NCI-H128 (cell line): ENCODE results near the gene RAB1B.
"Not testable (repeated sequence)": the region's sequence is repeated elsewhere in the genome, so short reads cannot be mapped to it uniquely, and the experiment has no call there.

Source experiments
- DNase-seq: peaks from one replicate; lab custom pipeline; 2025; ENCODE audit not compliant: unreplicated experiment; lab: John Stamatoyannopoulos, UW

RAB1B gene

DNA sequence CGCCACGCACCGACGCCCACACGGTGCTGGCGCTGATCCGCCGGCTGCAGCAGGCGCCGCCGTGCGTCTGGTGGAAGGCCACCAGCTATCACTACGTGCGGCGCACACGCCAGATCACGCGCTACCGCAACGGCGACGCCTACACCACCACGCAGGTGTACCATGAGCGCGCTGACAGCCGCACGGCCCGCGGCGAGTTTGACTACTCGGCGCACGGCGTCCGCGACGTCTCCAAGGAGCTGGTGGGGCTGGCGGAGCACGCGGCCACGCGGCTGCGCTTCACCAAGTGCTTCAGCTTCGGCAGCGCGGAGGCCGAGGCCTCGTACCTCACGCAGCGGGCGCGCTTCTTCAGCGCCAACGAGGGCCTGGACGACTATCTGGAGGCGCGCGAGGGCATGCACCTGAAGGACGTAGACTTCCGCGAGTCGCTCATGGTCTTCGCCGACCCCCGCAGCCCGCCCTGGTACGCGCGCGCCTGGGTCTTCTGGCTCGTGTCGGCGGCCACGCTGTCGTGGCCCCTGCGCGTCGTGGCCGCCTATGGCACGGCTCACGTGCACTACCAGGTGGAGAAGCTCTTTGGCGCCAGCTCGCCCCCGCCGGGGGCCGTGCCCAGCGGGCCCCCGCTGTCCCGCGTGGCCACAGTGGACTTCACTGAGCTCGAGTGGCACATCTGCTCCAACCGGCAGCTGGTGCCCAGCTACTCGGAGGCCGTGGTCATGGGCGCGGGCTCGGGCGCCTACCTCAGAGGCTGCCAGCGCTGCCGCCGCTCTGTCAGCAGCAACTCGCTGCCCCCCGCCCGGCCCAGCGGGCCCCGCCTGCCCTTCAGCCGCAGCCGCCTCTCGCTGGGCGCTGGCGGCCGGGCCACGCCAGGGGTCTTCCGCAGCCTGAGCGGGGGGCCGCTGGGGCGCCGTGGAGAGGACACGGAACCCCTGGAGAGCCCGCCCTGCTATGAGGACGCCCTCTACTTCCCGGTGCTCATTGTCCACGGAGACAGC lies 26.5 kb downstream of the RAB1B start:
- DNase-seq = no peak

DNA sequence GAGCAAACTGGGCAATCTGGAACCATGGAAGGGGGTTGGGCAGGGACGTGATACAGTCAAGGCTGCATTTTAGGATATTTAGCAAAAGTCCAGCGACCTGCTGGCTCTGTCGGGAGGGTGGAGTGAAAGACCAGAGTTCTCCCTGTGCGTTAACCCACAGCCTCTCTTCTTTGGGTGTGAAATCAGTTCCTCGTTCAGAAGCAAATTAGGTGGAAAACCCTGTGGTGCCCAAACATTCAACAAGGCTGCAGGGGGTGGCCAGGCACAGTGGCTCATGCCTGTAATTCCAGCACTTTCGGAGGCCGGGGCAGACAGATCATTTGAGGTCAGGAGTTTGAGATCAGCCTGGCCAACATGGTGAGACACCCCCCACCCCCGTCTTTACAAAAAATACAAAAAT lies 29.2 kb downstream of the RAB1B start:
- no peak for DNase-seq

DNA sequence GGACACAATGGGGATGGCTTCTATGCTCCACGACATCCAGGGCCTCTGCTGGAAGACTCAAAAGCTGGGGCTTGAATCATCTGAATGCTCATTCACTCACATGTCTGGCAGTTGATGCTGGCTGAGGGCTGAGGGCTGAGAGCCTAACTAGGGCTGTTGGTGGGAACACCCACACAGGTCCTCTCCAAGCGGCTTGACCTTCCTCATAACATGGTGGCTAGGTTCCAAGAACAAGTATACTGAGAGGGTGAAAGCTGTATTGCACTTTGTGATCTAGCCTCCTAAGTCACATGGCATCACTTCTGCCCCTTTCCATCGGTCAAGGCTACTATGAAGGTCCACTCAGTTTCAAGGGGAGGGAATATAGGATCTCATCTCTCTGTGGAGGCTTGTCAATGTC lies 30.7 kb downstream of the RAB1B start:
- no peak for DNase-seq

DNA sequence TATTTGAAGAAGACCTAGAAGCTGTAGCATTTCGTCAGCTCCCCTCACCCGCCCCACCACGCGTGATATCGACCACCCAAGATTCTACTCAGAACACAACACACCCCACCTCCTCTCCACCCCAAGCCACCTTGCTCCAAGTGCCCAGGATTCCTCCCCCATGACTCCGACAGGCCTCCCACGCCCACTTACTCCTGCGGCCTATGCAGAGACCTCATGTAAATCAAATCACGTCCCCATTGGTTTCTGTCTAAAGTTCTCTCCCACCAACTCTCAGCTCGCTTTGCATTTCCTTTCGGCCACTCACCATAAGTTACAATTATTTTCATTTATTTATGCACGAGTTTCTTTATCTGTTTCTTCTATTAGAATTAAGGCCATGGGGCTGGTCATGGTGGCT lies 34.2 kb downstream of the RAB1B start:
- no peak for DNase-seq

DNA sequence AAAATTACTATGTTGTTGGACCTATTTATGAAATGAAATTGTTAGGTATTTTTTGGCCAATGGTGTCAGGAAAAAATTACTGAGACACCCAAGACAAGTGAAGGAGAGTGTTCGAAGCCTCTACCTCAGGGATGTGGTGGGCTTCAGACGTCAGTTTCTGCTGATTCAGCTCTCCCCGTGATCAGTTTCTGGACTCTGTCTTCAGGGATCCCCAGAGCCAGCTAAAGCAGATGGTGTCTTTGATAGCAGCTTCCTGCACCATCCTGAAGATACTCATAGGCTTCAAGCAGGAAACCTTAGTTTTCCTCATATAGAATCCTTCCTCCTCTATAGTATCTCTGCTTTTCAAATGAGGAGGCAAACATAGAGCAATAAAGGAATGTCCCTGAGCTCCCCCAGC lies 41.0 kb downstream of the RAB1B start:
- DNase-seq = no peak

DNA sequence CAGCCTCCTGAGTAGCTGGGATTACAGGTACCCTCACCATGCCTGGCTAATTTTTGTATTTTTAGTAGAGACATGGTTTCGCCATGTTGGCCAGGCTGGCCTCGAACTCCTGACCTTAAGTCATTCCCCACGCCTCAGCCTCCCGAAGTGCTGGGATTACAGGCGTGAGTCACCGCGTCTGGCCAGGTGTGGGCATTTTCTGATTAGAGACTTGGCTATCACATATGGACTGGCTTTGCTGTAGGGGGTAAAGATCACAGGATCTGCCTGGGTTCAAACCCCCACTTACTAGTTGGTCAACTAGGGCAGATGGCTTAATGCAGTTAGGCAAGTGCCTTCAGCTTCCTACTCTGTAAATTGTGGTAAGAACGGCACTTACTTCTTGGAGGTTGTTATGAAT lies 41.9 kb downstream of the RAB1B start:
- no peak for DNase-seq

DNA sequence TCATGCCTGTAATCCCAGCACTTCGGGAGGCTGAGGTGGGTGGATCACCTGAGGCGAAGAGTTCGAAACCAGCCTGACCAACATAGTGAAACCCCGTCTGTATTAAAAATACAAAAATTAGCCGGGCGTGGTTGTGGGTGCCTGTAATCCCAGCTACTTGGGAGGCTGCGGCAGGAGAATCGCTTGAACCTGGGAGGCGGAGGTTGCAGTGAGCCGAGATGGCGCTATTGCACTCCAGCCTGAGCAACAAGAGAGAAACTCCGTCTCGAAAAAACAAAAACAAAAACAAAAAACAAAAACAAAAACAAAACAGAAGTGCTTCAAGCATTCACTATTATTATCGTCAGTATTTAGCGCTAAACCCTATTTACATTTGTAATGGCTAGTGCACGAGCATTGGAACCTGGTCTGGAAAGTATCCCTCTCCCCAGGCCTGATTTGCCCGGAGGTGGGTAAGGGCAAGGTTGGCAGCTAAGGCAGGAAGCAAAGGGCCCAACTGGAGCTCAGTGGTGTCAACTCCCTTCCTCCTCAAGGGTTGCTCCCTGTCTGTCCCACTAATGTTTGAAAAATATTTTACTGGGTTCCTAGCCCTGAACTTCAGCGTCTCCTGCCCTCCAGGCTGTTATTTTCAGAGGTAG lies 42.5 kb downstream of the RAB1B start:
- not testable (repeated sequence) for DNase-seq

DNA sequence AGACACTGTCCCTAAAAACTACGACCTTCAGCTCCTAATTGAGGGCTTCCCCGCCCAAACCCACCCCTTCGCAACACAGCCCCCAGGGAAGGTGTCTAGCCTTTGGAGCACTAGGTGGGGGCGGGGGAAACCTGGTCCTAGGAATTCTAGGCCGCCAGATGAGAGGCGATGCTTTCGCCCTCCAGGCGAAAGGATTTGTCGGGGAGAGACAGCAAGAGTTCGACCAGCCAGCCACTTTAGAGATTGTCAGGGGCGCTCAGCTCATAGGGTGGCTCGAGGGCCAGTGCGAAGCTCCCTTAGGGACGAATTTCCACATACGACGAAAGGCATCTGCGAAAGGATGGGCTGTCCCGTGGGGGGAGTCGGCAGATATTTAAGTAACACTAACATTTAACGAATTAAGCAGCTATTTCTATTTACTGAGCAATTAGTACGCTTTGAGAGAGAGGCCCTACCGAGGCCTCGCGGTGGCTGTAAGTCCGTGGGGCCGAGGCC lies 43.1 kb downstream of the RAB1B start:
- no peak for DNase-seq

DNA sequence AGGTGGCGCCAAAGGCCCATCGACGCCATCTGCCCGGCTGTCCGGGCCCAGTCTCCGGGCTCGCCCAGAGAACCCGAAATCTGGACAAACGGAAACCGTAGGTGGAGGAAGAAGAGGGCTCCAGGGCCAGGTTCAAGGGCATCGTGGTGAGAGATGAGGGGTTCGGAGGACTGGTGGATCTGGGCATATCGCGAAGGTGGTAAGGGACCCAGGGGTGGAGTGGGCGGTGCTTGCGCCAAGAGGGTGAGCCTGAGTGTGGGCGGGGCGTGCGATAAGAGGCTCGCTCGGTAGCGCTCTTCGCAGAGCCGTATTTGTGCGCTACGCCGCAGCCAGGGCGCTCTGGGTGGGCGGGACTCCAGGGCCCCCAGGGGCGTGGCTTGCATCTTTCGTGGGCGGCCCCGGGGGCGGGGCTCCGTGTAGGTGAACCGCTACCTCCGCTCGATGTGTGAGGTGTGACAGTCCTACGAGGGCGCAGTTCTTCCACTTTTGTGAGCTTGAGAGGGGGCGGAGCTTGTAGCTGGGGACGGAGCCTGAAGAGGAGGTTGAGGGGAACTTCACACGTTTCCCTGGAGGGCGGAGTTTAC lies 43.6 kb downstream of the RAB1B start:
- DNase-seq = peak; percentile 94

DNA sequence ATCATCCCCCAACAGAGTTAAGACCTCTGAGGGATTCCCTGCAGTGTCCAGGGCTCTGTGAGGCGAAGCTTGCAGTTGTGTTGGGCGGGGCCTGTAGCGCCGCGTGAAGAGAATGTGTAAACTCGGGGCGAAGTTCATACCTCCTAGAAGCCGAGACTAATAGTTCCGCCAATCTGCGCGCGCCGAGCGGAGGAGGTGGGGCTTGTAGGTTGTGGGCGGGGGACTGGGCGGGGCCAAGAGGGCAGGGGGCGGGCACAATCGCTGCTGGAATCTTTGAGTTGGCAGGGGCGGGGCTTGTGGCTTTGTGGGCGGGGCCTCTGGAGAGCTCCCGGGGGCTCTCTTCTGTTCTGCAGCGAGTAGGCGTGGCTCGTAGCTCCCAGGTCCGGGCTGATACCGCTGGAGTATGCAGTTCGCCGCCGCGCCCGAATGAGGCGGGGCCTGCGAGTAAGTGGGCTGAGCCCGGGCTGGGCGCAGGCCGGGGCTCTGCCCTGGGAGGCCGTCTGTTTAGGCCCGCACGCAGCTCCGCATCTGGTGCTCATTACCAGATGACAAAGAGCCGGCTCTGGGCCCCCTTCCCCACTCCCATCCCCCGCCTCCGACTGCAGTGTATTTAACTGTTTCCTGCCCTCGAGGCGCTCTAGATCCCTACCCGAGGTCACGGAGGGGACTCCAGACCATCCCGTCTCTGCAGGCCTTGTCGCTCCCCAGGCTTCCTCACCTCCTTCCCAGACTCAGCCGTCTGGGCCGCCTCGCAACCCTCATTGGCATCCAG lies 44.3 kb downstream of the RAB1B start:
- peak; percentile 88 for DNase-seq

DNA sequence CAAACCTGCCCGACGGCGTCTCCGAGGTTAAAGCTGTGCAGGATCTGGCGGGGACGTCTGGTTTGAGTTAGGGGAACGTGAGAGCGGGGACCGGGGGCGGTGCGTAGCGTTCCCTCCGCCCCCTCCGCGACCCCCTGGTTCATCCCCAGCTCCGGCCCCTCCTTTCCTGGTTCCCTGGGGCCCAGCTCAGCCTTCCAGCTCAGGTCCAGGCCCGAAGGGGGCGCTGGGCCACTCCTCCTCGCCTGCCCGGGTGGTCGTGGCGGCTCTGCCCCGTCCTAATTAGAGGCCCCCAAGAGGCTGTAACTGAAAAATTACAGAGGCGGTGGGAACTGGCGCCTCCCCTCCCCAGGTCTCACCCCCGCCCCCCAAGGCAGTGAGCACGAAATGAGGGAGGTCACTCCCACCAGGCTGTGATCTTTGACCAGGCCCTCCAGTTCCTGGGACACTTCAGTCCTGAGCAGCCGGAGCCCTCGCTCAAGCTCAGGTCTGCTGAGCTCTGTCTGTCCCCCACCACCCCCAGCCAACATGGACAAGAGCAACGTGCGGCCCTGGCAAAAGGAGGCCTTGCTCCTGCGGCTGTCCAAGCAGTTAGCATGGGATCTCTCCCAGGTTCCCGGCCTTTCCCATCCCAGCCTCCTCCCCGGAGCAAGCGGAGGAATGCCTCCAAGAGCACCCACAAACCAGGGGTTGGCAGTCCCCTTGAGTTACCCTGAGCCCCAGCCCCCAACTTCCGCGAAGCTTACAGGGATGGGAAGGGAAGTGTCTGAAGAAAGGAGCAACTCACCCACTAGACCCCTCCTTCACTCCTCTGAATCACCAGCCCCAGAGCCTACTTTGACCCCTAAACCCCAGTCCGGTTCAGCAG lies 45.1 kb downstream of the RAB1B start:
- no peak for DNase-seq

DNA sequence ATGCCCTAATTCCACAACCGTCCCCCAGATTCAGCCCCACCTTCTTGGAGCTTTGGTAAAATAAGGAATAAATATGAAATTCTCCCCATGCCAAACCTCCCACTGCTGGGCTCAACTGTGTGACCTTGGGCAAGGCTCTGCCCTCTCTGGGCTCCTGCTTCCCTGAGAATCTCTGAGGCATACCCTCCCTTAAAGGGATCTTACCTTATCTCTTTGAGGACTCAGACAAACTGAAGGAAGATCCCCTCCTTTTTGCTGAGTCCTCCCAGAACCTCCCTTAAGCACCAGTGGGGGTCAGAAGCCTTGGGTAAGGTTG lies 45.7 kb downstream of the RAB1B start:
- DNase-seq = no peak

DNA sequence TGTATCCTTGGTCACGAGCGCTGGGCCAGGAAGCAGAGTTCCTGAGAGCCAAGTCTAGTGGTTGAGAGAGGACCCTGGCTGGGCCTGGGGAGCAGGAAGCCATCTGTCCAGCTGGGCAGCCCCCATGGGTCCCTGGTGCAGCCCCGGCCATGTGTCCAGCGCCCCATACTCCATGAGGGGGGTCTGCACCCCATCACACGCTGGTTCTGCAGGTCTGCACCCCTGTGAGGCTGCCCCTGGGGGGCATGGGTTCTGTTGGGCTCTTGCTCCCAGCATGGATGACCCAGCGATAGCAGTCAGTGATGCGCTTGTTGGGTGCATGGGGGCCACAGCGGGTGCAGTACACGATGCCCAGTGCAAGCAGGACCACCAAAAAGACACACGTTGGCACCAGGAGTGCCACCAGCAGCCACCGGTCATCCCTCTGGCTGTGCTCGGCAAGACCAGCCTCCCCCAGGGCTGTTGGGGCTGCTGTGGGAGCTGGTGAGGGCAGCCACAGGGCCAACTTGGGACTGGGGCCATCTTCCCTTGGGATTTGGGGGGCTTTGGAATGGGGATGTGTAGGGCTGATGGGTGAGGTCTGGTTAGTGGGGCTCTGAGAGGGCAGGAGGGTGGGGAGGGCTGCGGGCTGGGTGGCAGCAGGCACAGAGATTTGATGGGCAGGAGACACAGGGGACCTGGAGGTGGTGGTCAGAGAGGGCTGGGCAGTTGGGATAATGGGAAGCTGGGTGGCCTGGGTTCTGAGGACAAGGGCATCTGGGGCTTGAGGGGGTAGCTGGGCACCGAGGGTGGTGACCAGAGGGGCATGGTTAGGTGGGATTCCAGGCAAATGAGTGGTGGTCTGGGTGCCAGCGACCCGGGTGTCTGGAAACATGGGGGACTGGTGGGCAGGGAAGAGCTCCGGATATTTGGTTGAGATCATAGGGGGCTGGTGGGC lies 46.4 kb downstream of the RAB1B start:
- no peak for DNase-seq

DNA sequence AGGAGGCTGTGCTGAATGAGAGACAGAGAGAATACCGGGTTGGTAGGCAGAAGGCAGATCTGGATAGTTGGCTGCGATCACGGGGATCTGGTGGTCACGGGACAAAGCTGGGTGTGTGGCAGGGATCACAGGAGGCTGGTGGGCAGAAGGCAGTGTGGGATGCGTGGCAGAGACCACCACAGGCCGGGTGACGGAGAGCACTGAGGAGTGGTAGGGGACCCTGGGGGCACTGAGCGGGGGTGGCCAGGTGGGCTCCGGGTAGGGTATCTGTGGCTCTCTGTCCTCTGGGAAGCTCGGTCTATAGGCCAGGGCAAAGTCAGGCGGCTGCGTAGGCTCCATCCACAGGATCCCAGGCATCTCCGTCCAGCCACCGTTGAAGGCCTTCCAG lies 47.1 kb downstream of the RAB1B start:
- no peak for DNase-seq

DNA sequence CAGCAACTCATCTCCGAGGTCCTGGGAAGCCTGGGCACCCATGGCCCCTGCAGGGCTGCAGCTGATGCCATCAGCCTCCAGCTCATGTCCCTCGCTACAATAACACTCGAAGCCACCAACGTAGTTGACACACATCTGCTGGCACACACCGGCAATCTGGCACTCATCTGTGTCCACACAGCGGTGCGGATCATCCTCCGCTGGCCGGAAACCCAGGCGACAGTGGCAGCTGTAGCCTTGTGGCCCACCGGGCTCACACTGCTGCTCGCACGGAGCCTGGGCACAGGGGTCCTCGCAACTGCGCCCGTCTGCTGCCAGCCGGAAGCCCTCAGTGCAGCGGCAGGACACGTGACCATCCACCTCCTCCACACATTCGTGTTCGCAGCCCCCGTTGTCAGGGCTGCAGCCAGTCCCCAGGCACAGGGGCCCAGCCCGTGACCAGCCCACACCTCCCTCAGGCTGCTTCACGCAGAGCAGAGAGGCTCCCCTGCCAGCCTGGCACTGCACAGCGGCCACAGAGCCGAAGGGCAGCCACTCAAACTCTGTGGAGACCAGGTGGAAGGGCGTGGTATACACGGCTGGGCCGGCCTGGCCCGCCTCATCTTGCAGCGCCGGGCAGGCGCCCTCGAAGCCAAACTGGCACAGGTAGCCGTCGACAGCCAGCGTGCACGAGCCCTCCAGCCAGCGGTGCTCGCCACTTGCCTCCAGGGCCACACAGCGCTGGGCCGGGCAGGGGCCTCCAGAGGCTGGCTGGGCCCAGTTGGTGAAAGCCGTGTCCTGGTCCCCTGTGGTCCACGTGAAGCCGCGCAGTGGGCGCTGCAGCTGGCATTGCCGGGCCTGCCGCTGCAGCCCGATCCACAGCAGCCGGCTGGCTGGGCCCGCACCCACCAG lies 47.7 kb downstream of the RAB1B start:
- no peak for DNase-seq

DNA sequence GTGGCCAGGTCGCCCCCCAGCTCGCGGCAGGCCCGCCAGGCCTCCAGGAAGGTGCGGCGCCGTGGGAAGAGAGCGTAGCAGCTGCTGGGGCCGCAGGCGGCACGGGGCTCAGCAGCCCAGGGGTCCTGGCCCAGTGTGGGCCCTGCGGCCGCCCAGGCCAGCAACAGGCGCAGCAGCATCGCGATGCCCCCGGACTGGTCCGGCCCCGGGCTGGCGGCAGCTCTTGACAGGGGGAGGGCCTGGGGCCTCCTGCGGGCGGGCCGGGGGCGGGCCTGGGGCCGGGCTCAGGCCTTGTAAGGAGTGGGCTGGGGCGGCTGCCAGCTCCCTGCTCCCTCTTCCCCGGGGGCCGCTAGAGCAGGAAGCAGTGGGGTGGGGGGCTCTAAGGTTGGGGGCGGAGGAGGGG lies 48.4 kb downstream of the RAB1B start, which contains the start of gene CD248:
Gene CD248, minus strand, starts transcription at position 196 of the 403 bp plus-strand sequence. Its CDS starts 17 bp downstream, at position 179.
- DNase-seq = no peak

DNA sequence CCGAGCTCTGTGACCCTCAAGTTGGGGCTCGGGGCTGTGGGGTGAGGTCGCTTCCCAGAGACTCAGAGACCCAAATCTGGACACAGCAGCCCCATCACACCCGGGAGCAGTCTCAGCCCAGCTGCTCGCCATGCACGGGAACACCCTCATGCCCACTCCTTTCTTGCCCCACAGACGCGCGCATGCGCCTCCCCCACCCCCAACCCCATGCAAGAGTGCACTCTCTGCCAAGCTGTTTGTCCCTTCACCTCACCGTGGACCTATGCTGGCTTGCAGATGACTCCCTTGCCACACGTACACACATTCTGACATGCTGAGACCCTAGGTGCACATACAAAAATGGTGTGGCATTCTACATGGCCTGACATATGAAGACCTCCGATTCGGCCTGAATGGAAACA lies 48.9 kb downstream of the RAB1B start:
- no peak for DNase-seq
